ENCODE data around the gene CDH18. TPM values are rescaled to one million over a fixed set of nuclear protein-coding genes. Genes with fewer than 3 reads are reported as not detected.

The CDH18 gene
- polyA plus RNA-seq, 1 donor from 2014 or later: 5.6 TPM

DNA sequence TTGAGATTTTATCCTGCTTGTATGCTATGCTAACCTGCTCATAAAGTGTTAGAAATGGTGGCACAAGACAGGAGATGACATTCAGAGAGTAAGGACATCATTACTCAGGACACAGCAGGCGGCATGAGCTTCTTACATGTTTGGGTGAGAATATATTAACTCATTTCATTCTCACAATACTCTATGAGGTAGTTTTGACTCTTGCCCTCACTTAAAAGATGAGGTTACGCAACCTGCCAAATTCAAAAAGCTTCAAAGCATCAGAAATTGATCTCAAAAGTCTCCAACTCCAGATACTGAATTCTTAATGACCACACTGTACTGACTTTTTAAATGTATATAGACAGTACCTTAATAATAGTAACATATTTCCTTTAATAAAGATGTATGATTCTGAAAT is 60.8 kb downstream of the CDH18 start (continued):
- TF ChIP-seq SMC3 (conservative IDR thresholded peaks at IDR 0.05; ENCODE audit: poor library complexity): no peak
- TF ChIP-seq EZH2 (IDR thresholded peaks at IDR 0.05; ENCODE audit: borderline replicate concordance, insufficient read depth, low read length, poor library complexity, severe bottlenecking): no peak

DNA sequence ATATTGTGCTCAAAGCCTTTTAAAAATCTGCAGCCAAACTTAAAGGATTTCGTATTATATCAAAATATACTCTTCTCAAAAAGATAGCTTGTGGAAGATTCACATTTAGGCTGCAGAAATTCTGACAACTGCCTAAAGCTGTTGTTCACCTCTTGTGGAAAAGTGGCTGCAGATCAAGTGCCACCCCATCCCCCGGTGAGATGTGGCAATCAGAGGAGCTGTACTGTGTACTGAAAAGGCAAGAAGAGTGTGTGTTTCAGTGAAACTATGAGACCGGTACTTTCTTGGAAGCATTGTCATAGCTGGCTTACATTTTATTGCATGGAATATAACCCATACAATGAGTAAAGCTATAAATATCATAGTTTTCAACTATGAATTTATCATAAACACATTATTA is 64.3 kb downstream of the CDH18 start:
- no peaks in the 10 kb centered on the region for H3K27me3 ChIP-seq (ENCODE audit: insufficient read depth, low read depth, low read length)

DNA sequence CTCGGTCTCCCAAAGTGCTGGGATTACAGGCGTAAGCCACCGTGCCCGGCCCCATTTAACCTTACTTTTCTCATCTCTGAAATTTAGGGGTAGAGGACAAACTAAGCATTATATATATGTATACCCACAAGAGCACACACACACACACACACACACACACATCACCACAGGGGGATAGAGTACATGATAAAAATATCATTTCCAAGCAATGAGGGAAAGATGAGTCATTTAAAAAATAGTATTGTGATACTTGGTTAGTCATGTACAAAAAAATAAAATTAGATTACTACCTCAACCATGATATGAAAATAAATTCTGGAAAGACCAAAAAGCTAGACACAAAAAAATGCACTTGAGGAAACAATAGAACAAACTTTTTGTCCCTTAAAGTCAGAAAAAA is 67.2 kb downstream of the CDH18 start:
- H4K20me1 ChIP-seq (ENCODE audit: insufficient read depth): no peaks in the 10 kb centered on the region
- H3K27me3 ChIP-seq (ENCODE audit: insufficient read depth, low read depth, low read length): no peaks in the 10 kb centered on the region
- no peaks in the 10 kb centered on the region for H3F3A ChIP-seq (ENCODE audit: insufficient read depth, low read length, poor library complexity, severe bottlenecking)
- H3K4me2 ChIP-seq (ENCODE audit: low read length): no peak overlapping the region
- no peaks in the 10 kb centered on the region for H3K9me2 ChIP-seq (ENCODE audit: insufficient read depth, low read length)
- H3K9me3 ChIP-seq (ENCODE audit: low read length): no peaks in the 10 kb centered on the region
- H3K79me2 ChIP-seq (replicated peaks; ENCODE audit: insufficient read depth, low read length): no peaks in the 10 kb centered on the region
- H3K4me3 ChIP-seq (ENCODE audit: low read length): no peak overlapping the region
- no peak overlapping the region for H2AFZ ChIP-seq (ENCODE audit: low read depth, low read length)
- H3K9ac ChIP-seq (ENCODE audit: low read length): no peak overlapping the region
- H3K36me3 ChIP-seq (ENCODE audit: insufficient read depth, low read length): no peaks in the 10 kb centered on the region
- H3K27ac ChIP-seq (ENCODE audit: low read length): no peak overlapping the region
- TF ChIP-seq RAD21 (conservative IDR thresholded peaks at IDR 0.05): no peak
- no peak for TF ChIP-seq TAF1 (IDR thresholded peaks at IDR 0.05; ENCODE audit: low read depth)
- no peak for TF ChIP-seq MXI1 (conservative IDR thresholded peaks at IDR 0.05; ENCODE audit: poor library complexity, severe bottlenecking)
- TF ChIP-seq SMC3 (conservative IDR thresholded peaks at IDR 0.05; ENCODE audit: poor library complexity): no peak
- no peak for TF ChIP-seq EZH2 (IDR thresholded peaks at IDR 0.05; ENCODE audit: borderline replicate concordance, insufficient read depth, low read length, poor library complexity, severe bottlenecking)
- TF ChIP-seq, protein P1, sequence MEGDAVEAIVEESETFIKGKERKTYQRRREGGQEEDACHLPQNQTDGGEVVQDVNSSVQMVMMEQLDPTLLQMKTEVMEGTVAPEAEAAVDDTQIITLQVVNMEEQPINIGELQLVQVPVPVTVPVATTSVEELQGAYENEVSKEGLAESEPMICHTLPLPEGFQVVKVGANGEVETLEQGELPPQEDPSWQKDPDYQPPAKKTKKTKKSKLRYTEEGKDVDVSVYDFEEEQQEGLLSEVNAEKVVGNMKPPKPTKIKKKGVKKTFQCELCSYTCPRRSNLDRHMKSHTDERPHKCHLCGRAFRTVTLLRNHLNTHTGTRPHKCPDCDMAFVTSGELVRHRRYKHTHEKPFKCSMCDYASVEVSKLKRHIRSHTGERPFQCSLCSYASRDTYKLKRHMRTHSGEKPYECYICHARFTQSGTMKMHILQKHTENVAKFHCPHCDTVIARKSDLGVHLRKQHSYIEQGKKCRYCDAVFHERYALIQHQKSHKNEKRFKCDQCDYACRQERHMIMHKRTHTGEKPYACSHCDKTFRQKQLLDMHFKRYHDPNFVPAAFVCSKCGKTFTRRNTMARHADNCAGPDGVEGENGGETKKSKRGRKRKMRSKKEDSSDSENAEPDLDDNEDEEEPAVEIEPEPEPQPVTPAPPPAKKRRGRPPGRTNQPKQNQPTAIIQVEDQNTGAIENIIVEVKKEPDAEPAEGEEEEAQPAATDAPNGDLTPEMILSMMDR (IDR thresholded peaks at IDR 0.05; ENCODE audit: poor library complexity, severe bottlenecking): no peak
- TF ChIP-seq, protein P2, sequence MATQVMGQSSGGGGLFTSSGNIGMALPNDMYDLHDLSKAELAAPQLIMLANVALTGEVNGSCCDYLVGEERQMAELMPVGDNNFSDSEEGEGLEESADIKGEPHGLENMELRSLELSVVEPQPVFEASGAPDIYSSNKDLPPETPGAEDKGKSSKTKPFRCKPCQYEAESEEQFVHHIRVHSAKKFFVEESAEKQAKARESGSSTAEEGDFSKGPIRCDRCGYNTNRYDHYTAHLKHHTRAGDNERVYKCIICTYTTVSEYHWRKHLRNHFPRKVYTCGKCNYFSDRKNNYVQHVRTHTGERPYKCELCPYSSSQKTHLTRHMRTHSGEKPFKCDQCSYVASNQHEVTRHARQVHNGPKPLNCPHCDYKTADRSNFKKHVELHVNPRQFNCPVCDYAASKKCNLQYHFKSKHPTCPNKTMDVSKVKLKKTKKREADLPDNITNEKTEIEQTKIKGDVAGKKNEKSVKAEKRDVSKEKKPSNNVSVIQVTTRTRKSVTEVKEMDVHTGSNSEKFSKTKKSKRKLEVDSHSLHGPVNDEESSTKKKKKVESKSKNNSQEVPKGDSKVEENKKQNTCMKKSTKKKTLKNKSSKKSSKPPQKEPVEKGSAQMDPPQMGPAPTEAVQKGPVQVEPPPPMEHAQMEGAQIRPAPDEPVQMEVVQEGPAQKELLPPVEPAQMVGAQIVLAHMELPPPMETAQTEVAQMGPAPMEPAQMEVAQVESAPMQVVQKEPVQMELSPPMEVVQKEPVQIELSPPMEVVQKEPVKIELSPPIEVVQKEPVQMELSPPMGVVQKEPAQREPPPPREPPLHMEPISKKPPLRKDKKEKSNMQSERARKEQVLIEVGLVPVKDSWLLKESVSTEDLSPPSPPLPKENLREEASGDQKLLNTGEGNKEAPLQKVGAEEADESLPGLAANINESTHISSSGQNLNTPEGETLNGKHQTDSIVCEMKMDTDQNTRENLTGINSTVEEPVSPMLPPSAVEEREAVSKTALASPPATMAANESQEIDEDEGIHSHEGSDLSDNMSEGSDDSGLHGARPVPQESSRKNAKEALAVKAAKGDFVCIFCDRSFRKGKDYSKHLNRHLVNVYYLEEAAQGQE (IDR thresholded peaks at IDR 0.05; ENCODE audit: borderline replicate concordance): no peak
- TF ChIP-seq EP300 (conservative IDR thresholded peaks at IDR 0.05; ENCODE audit: poor library complexity, severe bottlenecking): no peak

More for the DNA sequence above, 64.3 kb downstream of the CDH18 start:
- Histone ChIP-seq H4K20me1 (ENCODE audit: insufficient read depth) (no peaks in the 10 kb centered on the region), H3K9ac (ENCODE audit: low read length) (no peak overlapping the region), H3K4me2 (ENCODE audit: low read length) (no peak overlapping the region), H3K4me3 (ENCODE audit: low read length) (no peak overlapping the region), H3K27ac (ENCODE audit: low read length) (no peak overlapping the region), H3F3A (ENCODE audit: insufficient read depth, low read length, poor library complexity, severe bottlenecking) (no peaks in the 10 kb centered on the region), H3K79me2 (replicated peaks; ENCODE audit: insufficient read depth, low read length) (no peaks in the 10 kb centered on the region), H2AFZ (ENCODE audit: low read depth, low read length) (no peak overlapping the region), H3K9me3 (ENCODE audit: low read length) (no peaks in the 10 kb centered on the region), H3K36me3 (ENCODE audit: insufficient read depth, low read length) (no peaks in the 10 kb centered on the region), H3K9me2 (ENCODE audit: insufficient read depth, low read length) (no peaks in the 10 kb centered on the region)
- TF ChIP-seq EZH2 (IDR thresholded peaks at IDR 0.05; ENCODE audit: borderline replicate concordance, insufficient read depth, low read length, poor library complexity, severe bottlenecking) (no peak), POLR2AphosphoS5 (IDR thresholded peaks at IDR 0.05) (no peak), MXI1 (conservative IDR thresholded peaks at IDR 0.05; ENCODE audit: poor library complexity, severe bottlenecking) (no peak), SMC3 (conservative IDR thresholded peaks at IDR 0.05; ENCODE audit: poor library complexity) (no peak), EP300 (conservative IDR thresholded peaks at IDR 0.05; ENCODE audit: poor library complexity, severe bottlenecking) (no peak), RAD21 (conservative IDR thresholded peaks at IDR 0.05) (no peak), TAF1 (IDR thresholded peaks at IDR 0.05; ENCODE audit: low read depth) (no peak)
- TF ChIP-seq, protein P1 (IDR thresholded peaks at IDR 0.05; ENCODE audit: poor library complexity, severe bottlenecking): no peak
- TF ChIP-seq, protein P2 (IDR thresholded peaks at IDR 0.05; ENCODE audit: borderline replicate concordance): no peak

Data from neural cell (in vitro differentiated cells).